Left colon (tissue), 2 donors: ENCODE data around the gene SLC37A1. TPM values are rescaled to one million over a fixed set of nuclear protein-coding genes. Genes with fewer than 3 reads are reported as not detected.
A peak's percentile ranks its signal among the peaks of the same experiment; 100 is the strongest.

ENCODE experiments used
- ATAC-seq: fragments of 200-7000 bp; cut with Tn5 transposase; one replicate; pipeline ENCODE4 v1.9.1; 2020; ENCODE audit warnings: mild to moderate bottlenecking, moderate library complexity
- DNase-seq, 2 donors: peaks; one replicate each; pipeline ENCODE4 v3.0.0-alpha.2; 2020
- intact Hi-C, 2 donors: fragments of 100-400 bp; cut with DNase I in 1 of 2; cut with micrococcal nuclease in 1 of 2; formaldehyde crosslinking; loops; one replicate each; pipeline versions ENCODE4 v1.11.2 to v1.14.0; 2022; cut with DNase I, micrococcal nuclease
- total RNA-seq, 2 donors: library from RNA; stranded (reverse); fragmentation: NEBNext Ultra II Directional; extraction: Animal tissue kit (Norgen Biotek cat#: 25700); gene quantifications; one replicate each; pipeline ENCODE4 v1.2.1, GENCODE V29; 2021
- donor health status: DM: no; HTN: no; CAD: no.
- donor health status: DM: yes; HTN: yes; CAD: no.

Gene SLC37A1
- total RNA-seq, 2 donors from 2014 or later, result 63.5 to 171 TPM

DNA sequence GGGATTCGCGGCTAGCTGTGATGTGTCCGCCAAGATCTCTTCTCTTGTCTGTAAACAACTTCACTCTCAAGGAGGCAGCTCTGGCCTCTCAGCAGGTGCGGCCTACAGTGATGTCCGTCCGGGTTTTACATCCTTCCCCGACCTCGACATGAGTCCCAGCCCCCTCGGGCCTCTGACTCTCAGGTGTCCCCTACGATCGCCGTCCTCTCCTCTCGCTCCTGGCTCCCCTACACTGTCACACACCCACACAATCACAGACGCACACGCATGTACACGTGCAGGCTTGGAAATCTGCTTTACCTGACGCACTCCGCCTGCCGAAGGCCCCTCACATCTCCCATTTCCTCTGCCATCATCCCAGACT, 16.8 kb upstream of the SLC37A1 start:
- intact Hi-C loops, result no loop called here
- peak in 1 of 2 donors; percentile 63 for DNase-seq
- ATAC-seq, result peak; percentile 6

DNA sequence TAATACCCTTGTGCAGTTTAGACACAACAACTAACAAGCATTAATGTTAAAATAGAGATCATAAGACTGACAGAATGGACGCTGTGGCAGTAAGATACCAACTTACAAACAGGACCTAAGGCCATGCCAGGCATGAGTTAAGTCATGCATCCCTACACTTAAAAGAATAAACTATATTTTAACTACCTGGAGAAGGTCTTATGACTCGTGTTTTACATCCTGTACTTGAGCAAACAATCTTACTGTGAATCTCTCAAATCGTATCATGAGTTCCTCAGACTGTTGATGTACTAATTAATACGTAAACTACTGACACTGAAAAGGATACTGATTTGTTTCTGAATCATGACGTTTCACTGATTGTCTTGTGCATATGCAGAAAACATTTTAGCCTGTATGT, 15.6 kb upstream of the SLC37A1 start:
- no peak for DNase-seq
- intact Hi-C loops, result no loop called here
- no peak for ATAC-seq

DNA sequence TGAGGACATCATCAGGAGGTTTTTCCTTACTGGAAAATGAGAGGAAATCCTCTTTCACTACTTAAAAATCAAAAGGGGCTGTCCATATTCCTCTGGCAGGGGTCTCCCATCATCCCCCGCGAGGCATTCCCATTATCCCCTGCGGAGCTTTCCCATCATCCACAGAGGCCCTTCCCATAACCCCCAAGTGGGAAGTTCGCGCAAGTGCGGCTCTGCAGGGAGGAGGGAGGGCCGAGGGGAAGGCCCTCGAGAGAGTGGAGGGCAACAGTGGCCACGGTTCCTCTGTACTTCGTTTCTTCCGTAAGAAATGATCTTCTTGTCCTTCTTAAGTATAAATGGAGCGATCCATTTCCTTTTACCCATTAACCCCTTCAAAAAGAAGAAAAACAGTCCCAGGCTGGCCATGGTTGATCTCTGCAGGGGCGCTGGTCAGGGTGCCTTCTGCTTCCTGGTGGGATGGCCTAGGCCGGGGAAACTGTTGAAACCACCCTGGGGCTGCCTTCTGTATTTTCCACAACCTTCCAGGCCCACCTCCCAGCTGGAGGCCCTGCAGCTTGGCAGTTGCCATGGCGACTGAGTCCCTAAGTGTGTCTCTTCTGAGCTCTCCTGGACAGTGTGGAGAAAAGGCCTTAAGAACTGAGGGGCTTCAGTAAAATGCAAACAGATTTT, 14.1 kb upstream of the SLC37A1 start:
- intact Hi-C loops, result no loop called here
- ATAC-seq, result no peak
- no peak for DNase-seq

DNA sequence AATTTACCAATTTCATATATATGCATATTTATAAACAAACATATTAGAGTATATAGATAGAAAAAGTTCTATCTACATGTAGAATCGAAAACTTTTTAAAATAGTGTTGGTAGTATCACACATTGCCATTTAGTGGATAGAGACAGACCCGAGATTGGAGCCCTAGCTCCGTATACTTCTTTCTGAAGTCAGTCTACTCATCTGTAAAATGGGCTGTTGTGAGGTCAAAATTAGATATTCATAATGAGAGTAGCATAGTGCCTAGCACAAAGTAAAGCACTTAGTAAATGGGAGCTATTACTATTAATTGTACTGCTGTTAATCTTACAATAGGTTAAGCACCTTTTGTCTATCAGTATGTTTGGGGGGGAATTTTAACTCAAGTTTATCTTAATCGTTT, 13.4 kb upstream of the SLC37A1 start:
- ATAC-seq (no peak), DNase-seq (no peak)
- intact Hi-C loops, result no loop called here

DNA sequence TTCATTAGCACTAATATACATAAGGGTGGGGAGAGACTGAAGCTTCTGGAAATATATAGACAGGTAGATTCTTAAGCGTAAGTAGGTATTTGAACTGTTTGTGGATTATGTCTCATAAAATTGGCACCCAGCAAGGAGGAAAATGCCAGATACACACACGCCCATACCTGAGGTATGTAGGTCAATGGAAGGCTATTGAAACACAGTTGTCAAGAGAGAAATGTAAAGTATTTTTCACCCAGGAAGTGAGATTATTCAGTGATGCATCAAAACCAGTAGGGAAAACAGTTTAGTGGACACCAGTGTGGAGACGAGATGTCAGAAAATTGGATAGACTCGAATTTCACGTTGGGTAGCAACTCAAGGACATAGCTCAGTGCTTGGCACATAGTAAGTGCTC, 12.9 kb upstream of the SLC37A1 start:
- DNase-seq (no peak), ATAC-seq (no peak)
- intact Hi-C loops, result no loop called here

DNA sequence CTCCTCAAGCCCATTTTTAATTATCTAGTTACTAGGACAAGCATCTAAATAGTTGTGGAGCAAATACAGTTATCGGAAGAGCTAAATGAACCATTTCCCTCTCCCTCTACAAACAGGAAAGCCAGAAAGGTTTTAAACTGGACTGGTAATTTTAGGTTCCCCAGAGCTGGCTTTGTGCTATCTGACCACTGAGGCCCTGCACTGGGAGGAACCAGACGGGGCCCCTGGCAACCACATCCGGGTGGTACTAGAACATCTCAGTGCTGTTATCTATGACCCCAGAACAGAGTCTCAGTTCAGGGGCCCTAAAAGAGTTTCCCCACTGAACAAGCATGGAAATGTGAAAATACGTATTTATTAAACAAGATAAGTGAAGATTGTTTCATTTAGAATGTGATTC, 9.9 kb upstream of the SLC37A1 start:
- no peak for DNase-seq
- intact Hi-C loops, result no loop called here
- no peak for ATAC-seq

DNA sequence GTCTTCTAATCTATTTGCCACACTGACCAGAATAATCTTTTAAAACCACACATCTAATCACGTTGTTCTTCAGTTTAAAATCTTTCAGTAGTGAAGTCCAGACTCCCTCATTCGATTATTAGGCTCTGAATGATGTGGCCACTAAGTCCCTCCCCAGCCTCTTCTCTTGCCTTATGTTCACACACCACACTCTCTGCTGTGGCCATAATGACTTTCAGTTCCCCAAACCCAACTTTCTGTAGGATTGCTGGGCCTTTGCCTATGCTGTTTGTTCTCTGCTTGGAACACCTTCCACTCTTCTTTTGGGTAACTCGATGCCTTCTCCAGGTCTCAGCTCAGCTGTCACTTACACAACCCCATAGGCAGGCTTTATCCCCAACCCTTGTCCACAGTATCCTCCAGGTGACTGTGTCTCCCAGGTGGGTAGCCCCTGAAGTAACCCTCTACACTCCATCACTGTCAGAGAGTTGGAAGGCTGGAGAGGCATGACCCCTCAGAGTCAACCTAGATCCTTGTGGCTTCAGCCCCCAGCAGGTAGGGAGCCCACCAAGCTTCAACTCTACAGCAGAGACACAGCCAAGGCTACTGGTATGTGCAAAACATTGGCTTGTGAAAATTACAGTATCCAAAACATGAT, 8.4 kb upstream of the SLC37A1 start:
- no peak for DNase-seq
- no peak for ATAC-seq
- intact Hi-C loops, result no loop called here

DNA sequence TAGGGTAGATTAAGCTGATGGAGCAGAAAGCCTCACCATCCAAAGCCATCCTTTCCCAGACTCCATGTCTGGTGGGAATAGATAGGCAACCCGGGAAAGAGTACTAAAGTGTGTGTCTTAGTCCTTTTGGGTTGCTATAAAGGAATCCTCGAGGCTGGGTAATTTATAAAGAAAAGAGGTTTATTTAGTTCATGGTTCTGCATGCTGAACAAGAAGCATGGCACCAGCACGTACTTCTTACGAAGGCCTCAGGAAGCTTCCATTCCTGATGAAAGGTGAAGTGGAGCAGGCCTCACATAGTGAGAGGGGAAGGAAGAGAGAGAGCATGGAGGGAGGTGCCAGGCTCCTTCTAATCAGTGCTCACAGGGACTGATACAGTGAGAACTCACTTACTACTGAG, 6.2 kb upstream of the SLC37A1 start:
- intact Hi-C loops, result no loop called here
- DNase-seq, result no peak

DNA sequence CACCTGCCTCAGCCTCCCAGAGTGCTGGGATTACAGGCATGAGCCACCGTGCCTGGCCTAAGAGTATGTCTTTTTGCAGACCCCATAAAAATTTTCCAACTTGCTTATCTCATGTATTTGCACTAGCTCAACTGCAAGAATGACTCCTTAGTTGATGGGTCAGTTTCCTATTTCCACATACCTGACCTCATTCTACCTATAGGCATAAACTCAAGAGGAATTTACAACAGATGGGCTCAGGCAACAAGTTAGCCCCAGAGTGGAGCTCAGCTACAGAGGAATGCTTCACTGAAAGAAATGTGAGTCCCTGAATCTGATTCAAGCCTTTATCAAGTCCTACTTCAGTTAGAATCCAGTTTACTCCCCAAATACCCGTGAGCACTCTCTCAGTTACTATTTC, 5.3 kb upstream of the SLC37A1 start:
- DNase-seq (no peak), ATAC-seq (no peak)
- intact Hi-C loops, result no loop called here

More for the DNA sequence above, 6.2 kb upstream of the SLC37A1 start:
- no peak for ATAC-seq

DNA sequence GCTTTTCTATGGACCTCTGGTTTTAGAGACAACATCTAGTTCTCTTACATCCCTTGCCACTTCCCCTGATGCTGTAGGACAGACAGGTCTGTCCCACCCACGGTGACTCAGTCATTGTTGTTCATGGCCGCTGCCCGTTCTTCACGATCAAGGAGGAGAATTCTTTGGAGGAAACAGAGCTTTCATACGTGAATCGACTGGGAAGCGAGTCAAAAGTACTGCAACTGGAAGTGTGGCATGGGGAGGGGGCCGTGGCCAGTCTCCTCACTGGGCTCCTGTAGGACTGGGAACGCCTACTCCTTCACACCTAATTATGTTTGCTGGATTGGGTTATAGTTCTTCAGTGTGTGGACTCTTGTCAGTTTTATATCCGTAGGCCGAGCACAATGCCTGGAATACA, 4.4 kb upstream of the SLC37A1 start:
- ATAC-seq, result no peak
- DNase-seq, result no peak
- intact Hi-C loops, result no loop called here

DNA sequence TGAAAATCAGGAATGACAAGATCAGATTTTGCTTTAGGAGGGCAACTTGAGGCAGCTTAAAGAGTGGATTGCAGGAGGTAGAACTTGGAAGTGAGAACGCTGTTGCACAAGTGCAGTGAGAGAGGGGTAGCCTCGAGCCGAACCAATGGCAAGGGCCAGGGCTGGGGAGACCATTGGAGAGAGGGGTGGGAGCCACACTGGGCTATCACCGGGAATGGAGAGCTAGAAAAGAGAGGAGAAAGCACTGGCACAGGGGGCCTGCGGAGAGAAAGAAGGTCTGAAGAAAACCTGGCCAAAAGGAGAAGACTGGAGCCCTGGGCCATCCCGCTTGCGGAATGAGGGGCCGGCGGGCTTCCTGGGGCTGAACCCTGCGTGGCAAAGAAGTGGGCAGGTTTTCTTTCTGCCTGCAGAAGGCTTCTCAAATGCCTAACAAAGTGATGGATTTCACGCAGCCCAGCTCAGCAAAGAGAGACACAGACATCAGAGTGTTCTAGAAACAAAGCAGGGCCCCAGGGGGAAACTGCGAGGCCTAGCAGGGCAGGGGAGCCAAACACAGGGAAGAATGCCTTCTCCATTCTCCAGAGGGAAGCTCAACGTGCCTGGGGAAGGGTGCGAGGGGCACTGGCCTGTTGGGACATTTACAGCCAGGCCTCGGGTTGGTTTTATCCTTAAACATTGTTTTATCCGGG, 1.2 kb upstream of the SLC37A1 start:
- no peak for ATAC-seq
- intact Hi-C loops, result no loop called here
- no peak for DNase-seq

DNA sequence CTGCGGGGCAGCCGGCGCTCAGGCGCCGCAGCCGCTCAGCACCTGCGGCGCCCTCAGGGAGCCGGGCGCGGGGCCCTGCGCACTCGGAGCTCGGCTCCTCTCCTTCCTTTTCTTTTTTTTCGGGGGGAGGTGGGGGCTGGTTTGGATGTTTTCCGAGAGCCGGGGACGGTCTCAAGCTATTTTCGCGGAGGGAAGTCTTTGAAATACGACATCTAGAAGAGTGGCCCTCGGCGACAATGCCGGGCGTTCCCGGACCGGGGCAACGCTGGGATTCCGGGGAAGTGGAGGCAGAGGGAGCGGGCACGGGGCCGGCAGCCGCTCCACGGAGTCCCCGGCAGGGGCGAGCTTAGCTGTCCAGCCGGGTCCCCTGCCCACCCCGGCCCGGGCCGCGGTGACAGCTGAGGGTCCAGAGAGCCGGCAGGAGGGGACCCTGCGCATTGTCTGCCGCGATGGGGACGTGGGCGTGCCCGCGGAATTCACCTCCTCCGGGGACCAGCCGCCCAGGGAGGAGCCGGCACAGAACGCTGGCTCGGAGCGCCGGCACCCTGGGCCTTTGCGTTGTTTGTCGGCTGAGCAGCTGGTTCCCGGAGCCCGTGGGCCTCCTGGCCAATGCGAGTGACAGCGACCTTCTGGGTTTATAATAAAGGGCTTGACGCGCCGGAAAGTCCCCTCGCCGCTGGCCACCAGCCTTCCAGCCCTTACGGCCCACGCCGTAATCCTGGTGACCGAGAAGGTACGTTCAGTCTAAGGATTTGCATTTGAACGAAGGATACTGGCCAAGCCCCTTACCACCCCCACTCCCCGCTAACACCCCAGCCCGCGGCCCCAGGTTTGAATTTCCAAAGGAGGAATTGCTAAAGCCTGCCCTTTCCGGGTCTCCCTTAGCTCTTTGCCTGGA, 582 bp downstream of the SLC37A1 start:
- intact Hi-C loops, result no loop called here
- ATAC-seq (peak; percentile 78), DNase-seq (peak in 1 of 2 donors; percentile 82)

DNA sequence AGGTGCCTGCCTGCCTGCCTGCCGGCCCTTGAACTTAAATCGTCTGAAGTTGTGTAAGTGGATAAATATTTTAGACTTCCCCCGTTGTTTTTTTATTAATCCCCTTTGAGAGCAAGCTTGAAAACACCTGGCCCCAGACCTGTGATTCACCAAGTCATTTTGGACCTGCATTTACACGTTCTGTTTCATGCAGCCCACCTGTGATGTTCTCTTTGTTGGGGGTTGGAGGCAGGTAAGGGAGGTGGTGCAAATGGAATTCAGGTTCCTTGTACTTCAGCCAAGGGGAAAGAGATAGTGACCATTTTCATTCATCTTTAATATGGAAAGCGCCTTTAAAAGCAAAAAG, 1.2 kb downstream of the SLC37A1 start:
- DNase-seq (no peak), ATAC-seq (peak; percentile 4)
- intact Hi-C loops, result no loop called here

DNA sequence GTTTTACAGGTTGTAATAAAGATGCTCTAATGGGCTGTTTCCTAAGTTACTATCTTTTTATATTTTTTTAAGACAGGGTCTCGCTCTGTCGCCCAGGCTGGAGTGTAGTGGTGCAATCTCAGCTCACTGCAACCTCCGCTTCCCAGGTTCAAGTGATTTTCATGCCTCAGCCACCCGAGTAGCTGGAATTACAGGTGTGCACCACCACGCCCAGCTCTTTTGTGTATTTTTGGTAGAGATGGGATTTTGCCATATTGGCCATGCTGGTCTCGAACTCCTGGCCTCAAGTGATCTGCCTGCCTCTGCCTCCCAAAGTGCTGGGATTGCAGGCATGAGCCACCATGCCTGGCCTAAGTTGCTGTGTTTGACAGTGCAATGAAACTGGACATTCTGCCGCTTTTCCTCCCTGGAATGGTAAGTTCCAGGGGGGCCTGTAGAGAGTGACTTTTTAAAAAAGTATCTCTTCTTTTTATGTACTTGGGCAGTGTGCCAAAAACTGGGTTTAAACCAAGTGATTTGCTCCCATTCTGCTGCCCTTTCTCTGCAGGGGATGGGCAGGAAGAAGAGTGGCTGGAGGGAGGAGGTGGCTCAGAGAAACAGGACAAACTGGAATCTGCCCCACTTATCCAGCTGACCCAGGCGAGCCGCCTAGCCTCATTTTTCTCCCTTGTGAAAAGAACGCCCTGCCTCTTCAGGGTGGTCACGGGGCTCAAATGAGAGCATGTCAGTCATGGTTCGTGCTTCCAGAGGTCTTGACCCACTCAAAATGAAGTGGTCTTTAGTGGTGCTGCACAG, 2.3 kb downstream of the SLC37A1 start:
- DNase-seq (peak in 1 of 2 donors; percentile 48), ATAC-seq (peak; percentile 60)
- intact Hi-C loops, result no loop called here

DNA sequence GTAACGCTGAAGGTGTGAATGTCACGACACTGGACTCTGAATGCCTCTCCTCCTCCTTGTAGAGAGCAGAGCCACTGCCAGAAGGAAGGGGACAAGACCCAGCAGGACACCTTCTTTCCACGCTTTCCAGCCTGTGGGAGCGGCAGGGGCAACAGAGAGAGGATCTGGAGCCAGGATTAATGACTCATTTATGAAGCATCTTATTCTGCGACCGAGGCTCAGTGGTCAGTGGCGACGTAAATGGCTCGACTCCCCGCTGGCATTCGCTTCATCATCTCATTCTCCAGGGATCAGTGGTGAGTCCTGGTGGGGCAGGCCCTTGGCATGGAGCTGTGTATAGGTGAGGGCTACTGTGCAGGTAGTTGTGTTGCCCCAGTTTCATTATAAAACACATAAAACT, 4.6 kb downstream of the SLC37A1 start:
- intact Hi-C loops, result no loop called here
- DNase-seq (no peak), ATAC-seq (no peak)

DNA sequence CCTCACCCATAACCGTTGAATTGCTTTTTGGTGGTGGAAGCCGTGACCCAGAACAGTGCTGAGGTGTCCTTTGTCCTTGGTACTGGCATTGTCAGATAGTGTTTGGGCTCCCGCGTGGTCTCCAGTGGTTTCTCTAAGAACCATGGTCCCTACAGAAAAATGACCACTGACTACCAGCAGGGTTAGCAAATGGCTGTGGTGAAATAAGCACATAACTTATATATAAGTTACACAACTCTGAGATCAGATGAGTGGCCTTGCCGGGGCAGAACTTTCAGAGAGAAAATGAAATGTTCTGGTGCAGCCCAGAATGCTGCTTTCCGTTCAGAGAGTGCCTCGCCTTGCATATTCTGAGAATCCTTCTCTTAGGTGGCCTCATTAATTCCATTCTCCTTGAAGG, 5.0 kb downstream of the SLC37A1 start:
- ATAC-seq (no peak), DNase-seq (no peak)
- intact Hi-C loops, result no loop called here

DNA sequence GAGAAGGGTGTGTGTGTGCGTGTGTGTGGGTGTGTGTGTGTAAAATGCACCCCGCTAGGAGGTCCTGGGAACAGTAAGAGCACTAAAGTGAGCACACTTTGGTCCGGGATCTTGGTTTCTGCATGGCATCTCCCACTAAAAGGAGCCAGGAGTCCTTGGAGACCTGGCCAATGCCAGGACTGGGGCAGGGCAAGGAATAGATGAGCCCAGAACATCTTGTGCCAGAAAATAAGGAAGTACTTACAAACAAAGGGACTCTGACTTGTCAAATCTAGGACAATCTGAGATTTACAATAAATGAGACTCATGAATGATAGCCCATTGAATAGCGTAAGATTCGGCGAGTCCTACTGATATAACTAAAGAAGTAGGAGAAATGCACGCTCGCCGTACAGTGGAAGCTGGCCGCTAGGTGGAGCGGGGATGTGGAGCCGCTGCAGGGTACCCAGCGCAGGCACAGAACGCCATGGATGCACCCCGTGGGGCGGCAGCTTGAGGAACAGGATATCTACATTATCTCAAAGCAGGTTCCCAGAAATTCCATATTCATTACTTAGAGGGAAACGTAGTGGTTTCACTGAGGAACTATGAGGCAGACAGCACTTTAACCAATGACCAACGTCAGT, 7.1 kb downstream of the SLC37A1 start:
- DNase-seq (no peak), ATAC-seq (no peak)
- intact Hi-C loops, result no loop called here

DNA sequence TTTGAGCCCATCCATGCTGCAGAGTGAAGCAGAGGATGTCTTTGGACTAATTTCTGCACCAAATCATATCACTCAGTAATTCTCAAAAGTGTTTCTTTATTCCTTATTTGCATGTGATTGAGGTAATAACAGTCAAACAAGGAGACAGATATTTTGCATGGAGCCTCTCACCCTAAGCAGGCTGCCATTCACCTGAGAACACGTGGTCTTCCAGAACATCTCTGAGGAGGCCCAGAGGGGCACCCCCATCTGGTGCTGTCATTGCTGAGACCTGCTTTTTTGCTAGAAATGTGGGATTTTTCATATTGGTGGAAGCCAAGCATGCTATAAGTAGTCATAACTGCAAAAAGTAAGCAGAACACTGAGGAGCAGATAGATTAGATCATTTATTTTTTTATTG, 7.7 kb downstream of the SLC37A1 start:
- DNase-seq (no peak), ATAC-seq (no peak)
- intact Hi-C loops, result no loop called here
